Activated CD4-positive, alpha-beta T cell treated with anti-CD3 and anti-CD28 coated beads, Interleukin-2, Interleukin-6, amounts not matched to agents 100 ng/mL and 50 ng/mL, durations not matched to agents 16 hours and 8 hours (primary cell): Measurements from ENCODE around the gene SLC5A3.

Experiments
- DNase-seq: peaks from one replicate; pipeline ENCODE4 v3.0.0-alpha.2; 2020

Gene SLC5A3

DNA sequence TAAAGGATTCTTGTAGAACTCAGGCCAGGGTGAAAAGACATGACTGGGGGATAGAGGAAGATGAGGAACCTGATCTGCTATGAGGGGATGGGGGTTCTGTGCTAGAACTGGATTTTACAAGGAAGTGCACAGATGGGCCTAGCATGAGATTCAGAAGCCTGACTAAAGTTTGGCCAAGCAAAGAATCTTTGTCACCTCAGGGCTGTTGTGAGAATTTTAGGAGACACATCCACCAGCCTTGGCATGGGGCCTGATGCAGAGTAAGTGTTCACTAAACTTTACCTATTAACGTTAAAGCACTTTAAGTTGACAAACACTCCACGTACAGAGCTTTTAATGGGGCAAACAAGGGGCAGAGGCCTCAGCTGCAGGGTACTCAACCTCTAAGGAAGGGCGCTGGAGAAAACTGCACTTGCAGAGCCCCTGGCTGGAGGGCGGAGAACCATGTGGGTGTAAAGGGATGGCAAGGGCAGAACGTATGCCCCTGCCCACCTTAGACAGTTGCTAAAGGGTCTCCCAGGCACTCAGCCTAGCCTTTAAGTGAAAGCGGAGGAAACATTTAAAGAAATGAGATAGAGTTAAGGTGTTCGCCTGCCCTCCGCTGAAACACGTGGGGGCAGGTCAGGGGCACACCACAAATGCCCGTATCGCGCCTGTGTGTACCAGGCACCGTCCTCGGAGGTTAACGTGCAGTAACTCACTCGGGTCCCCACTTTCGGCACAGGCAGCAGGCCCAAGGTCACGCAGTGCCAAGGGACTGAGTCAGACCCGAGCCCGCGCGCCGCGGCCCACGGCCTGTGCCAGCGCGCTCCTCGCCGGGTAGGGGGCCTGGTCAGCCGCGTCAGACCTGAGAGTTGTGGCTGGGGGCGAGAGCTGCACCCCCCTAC, 990 bp upstream of the SLC5A3 start:
- DNase-seq: no peak

DNA sequence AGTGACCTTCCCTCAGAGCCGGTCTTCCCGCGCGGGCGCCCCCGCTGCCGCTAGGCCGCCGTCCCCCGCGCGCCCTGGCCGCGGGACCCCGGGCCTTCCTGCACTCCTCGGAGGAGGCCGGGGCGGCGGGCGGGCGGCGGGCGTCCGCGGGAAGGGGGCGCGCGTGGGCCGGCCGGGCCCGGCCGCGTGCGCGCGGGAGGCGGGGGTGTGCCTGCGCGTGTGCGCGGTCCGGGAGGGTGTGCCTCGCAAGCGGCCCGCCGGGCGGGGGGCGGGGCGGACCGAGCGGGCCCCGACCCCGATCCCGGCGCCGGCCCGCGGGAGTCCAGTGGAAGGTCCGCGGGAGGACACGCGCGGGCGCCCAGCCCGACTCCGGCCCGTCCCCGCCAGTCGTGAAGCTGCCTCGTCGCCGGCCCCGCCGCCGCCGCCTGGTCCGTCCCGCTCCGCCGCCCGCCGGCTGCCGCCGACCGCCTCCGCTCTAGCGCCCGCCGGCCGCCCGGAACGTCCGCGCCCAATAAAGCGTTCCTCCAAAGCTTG, 438 bp downstream of the SLC5A3 start:
- DNase-seq: peak; percentile 55

DNA sequence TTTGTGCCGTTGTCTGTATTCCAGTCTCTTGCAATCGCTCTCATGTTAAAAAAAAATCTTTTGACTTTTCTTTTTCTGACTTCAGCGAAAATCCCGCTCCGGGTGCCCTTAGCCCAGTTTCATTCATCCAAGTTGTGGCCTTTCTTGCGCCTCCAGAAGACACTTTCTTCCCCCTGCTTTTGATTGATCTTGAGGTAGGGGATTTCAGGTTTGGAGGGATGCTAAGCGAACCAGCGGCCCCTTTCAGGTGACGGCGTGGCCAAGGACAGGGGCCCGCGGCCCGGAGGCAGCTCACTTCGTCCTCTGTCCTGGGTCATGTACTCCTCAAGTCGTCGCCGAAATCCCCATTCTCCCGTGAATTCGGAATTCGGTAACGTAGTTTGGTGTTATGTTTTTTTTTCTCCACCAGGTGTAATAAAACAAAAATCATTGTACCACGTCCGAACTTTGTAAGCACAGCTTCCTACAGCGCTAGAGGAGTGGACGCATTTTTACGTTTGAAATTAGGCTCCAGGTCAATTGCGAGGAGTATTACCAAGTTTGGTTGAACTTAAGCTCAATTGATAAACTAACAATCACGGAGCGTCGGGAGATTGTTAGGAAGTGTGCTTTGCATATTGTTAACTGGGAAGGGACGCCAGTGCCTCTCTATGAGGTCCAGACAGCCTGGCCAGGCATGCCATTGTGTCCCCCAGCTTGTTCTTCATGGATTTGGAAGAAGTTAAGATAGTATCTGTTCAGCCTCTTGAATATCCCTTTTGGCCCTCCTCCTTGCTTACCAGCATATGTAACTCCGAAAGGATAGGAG, 1.1 kb downstream of the SLC5A3 start:
- no peak for DNase-seq

DNA sequence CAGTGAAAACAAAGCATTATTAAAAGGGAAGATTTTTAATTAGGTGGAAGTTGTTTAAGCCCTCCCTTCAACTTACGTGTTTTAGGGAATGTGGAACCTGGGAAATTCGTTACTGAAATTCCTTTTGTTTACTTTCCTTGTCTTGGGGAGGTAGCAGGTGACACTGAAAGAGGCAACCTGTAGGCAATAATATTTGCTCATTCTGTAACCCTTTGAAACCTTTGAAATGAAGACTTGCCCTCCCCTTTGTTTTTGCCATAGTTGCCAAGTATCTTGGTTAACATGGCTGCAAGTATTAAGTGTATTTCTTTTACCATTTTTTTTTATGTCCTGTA, 1.7 kb downstream of the SLC5A3 start:
- DNase-seq: no peak

DNA sequence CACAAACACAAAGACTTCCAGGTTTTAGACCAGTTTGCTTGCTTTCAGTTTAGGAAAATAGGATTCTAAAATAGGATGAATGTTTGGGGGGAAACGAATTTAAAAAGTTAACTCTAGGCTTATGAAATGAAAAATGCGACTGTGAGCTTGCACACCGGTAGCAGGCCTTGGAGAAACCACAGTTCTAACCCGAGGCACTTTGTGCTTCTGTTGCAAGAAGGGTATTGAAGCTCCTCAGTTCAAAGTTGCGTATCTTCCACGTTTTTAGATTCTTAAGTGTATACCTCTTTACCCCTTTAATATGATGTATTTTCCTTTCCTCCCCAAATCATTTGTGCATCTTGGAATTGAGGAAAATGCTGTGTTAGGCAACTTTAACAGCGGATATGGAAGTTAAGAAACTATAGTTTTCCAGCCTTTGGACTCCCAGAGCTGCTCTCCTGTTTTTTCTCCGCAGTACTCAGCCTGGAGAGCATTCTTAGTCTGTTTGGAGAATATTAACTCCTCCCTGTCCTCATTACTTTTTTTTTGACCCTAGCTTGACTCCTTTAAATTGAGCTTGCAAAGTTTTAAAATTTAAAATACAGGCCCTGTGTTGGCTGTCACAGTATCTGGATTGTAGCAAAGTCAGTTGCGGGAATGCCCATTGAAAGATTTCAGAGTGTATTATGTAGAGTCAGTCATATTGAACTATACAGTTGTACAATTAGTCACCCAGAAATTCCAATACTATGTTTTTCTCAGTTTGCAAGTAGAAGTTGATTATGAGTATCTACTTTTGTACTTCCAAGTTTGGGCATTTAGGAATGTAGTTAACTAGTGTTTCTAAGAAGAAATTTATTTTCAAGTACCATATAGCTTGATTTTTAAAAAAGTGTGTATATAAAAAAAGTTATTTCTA, 2.6 kb downstream of the SLC5A3 start:
- peak; percentile 31 for DNase-seq

DNA sequence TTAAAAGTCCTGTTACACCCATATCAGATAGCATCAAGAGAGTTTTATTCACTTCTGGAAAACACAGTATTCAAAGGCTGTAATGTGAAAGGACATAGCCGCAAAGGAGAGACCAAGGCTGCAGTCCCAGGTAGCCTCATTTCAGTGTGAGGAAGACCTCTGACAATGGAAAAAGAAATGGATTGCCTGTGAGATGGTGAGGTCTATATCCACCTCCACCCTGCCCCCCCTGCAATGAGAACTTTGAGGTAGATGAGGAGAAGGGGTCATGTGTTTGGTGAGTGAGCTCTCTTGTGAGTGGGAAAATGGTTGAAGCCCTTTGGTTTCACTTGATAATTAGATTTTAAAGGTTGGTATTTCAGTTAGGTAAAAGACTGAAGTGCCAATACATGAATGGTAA, 3.5 kb downstream of the SLC5A3 start:
- DNase-seq: no peak

DNA sequence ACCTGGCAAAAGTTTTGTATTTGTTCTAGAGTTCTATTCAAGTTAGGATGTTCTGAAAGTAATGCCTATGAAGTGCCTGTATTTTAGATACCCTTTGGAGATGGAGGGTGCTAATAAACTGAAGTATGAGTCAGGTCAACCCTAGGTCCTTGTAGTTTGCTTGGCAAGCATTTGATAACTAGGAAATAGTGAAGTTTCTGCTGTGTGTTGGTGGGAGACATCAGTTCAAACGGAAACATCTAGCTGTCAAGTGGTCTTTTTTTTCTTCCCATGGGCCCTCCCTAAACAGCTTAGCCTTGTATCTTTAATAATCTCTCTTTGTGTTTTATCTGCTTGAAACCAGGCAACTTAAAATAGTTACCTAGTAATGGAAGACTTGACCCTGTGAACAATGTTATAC, 4.5 kb downstream of the SLC5A3 start:
- DNase-seq: no peak

DNA sequence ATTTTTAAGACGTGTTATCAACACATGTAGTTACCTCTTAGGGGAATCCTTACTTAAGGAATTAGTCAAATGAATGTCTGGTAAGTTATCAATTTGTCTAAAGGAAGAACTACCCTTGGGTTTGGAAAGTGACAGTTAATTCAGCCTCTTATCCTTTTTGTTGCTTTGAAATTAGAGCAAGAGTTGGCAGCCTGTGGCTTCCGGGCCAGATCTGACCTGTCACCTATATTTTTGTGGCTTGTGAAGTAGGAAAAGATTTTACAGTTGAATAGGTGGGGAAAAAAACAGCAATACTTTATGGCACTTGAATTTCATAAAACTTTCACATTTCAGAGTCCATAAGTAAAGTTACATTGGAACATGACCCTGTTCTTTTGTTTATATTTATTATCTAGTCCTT, 5.5 kb downstream of the SLC5A3 start:
- peak; percentile 53 for DNase-seq

DNA sequence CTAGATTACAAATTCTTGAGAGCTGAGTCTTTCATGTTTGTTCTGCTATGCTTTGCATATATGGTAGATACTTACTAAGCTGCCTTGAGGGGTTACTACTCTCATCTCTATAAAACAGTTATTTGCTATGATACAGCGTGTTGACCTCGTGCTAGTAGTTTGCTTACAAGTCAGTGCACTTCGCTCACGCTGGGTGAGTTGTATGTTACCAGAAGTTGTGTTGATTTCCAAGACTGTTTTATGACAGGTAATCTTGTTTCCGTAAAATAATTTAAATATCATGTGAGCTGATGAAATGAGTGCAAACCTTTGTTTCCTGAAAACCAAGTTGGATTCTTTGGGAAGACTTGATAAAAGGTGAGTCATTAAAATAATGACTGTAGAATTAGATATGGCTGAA, 7.3 kb downstream of the SLC5A3 start:
- no peak for DNase-seq

DNA sequence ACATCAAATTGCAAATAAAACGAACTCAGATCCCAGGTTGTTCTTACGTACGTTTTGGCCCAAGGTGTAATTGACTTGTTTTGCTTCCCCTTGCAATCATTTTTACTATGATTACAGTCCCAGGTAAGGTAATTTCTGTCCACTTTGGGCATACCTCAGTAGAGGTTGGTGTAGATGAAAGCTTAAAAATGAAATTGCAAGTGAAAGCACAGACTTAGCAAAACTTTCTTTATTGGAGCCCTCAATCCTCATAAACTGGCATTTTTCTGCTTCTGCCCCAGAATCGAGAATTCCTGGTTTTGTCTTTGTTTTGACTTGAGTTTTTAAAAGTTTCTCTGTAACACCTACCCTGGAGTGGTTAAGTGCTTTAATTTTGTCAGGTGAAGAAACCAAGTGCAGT, 9.4 kb downstream of the SLC5A3 start:
- DNase-seq: no peak

DNA sequence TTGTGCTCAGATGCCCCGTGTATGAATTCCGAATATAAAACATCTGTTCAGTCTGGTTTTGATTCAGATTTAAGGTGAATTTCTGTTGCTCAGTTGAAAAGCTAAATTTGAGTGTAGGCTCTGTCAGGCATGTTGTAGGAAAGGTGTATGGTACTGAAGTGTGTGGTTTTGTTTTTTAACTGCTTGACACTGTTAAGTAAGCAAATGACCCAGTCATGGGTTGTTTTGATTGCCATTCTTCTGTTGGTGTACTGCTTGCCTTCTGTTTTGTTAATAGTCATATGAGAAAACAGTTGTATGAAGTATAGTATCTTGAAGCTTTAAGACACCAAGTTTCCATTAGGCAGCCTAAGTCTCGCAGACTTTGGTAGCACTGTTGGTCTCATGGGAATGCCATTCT, 10.0 kb downstream of the SLC5A3 start:
- no peak for DNase-seq

DNA sequence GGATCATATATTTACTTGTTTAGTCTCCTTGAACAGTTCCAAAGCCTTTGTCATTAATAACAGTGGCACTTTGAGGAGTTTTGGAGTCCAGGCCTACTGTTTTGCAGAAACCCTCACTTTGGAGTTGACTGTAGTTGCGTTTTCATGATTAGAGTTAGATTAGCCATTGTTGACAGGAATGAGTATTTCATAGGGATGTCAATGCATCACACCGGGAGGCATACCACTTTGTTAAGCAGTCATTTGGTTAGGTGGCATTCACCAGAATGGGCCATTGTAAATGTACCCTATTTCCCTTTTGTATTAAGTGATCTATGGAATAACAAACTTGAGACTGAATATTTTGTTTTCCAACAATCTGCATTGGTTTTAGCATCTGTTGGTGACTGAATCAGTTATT, 11.8 kb downstream of the SLC5A3 start:
- DNase-seq: peak; percentile 31

DNA sequence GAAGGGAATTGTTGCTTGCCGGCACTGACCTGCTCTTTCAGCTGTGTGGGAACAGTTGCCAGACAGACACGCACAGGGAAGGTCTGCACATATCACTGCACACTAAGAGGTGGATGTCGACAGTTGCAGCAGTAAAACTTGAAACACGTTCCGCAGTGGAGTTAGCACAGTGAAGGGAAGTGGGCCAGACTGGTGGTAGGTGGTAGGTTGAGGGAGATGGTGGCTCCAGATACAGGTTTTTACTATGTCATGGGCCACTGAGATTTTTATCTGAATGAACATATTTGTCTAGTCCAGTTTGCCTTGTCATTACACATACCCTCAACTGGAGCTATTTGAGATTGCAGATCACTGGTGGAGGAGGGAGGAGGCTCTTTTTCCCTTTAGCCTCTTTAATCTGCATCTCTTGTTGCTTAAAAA, 13.5 kb downstream of the SLC5A3 start:
- DNase-seq: peak; percentile 28

DNA sequence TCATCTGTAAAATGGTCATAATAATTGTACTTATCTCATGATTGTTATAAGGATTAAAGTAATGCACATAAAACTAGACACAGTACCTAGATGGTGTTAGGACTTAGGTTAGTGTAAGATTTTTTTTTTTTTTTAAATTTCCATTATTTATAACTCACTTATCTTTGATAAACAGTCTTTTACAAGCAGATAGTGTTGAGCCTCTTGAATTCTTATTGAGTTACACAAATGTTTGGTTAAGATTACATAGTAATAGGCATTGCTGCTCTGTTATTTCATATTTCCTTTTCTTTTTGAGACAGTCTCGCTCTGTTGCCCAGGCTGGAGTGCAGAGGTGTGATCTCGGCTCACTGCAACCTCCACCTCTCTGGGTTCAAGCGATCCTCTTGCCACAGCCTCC, 15.4 kb downstream of the SLC5A3 start:
- DNase-seq: no peak

DNA sequence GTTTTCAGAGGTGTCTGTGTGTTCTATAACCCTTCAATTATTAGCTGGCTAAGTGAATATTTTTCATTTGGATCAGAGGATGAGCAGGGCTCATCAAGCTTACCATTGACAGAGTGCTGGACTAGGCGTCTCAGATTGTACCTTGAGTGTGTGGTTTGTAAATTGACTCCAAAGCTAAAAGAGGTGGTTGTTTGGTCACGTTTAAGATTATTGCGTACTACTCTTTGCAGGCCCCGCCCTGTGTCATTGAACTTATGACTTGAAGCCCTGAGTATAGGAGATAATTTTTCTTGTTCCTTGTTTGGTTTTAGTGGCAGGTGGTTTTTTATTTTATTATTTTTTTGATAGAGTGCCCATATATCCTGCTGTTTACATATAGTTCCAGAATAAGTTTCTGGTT, 17.7 kb downstream of the SLC5A3 start:
- no peak for DNase-seq

DNA sequence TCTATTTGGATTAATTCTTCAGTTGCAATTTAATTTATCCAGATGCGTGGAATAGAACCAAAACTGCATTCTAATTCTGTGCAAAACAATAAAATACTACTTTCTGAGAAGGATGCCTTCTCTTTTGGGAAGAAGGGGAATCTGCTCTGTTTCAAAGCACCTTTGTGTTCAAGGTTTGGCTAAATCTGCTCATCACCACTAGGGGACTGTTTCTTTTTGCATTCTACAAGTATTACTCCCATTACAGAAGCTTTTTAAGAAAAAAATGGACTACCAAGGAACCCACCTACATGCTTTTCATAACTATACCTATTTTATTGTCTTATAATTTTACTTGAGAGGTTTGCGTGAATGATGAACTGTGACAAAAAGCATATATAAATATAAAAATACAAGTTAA, 18.2 kb downstream of the SLC5A3 start:
- DNase-seq: no peak

DNA sequence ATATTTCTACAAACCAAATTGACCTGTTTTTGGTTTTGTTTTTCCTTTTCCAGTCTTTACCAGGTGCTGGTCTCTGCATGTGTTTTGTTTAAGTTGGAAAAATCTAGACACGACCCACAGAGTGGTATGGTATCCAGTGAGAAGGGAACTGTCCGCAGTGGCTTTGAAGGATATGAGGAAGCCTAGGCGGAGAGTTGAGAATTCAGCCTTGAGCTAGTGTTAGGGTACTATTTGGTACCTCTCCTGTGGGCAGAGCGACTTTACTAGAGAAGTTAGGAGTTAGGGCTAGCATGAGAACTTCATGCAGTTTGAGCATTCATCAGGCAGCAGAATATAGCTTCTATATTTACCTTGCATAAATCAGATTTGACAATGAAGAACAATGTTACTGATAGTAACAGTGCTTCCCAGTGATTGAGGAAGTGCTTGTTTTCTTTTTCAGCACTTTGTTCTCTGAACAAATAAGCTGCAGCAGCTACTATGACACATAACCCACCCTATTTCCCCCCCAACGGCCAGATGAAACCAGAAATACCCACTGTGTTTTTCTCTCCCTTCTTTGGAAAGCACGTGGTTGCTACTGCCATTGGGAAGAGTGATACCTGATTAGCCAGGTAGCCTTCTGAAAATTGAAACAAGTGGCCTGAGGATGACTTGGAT, 19.0 kb downstream of the SLC5A3 start:
- no peak for DNase-seq

DNA sequence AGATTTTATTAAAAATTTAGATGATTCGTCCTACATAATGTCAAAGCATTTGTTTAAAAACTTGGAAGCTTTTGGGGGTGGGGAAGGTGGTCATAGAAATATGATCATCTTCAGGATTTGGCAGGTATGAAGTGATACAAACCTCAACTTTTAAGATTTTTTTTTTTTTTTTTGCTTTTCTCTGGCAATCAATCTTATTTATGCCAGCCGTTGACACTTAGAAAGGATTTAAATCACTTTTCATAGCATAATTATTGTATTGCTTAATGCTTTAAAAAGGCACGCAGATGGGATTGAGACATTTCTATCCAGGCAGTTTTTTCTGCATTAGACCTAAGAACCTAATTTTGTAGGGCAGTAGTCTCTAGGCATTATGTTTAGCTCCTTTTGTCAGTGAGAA, 19.7 kb downstream of the SLC5A3 start:
- no peak for DNase-seq

DNA sequence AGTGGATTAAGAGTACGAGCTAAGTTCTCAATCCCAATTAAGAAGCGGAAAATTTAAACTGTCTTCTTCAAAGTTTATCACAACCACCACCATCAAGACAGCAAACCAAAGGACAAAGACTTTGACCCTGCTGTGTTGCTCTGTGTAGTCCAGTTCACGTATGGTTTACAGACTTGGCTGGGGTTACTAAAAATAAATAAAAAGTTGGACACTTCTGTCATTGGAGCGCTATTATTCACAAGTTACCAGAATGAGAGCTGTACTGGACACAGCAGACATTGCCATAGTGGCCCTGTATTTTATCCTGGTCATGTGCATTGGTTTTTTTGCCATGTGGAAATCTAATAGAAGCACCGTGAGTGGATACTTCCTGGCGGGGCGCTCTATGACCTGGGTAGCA, 21.6 kb downstream of the SLC5A3 start:
- no peak for DNase-seq

DNA sequence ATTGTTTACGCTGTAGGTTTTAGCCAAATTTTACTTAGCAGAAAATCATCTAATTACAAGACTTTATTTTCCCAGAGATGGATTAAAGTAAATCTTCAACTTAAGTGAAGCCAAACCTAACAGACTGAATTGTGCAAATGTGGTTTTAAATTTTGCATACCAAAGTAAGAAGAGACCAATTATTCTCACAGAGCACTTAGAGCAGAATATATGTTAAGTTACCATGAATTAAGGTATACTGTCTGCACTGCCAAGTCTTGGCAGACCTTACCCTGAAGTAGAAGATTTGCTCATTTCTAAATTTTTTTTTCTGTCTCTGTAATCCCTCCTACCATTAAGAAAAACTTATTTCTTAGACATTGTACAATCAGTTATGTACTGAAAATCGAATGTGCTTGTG, 24.1 kb downstream of the SLC5A3 start:
- no peak for DNase-seq

DNA sequence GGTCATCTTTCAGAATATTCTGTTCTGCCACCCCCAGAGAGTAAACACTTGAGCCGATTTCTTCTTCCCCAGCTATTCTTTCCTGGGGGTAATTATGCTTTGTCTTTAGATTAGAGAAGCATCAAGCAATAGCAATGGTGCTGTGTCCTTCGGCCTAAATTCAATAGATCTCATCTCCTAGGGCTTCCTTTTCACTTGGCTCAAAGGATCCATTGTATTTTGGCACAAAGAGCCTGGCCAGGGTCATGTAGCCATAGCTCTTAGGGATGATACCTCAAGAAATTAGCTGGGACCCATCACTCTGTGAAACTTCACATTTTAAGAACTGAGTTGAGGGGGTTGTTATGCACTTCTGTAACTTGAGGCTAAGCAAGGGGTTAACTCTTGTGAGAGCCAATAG, 27.0 kb downstream of the SLC5A3 start:
- no peak for DNase-seq

DNA sequence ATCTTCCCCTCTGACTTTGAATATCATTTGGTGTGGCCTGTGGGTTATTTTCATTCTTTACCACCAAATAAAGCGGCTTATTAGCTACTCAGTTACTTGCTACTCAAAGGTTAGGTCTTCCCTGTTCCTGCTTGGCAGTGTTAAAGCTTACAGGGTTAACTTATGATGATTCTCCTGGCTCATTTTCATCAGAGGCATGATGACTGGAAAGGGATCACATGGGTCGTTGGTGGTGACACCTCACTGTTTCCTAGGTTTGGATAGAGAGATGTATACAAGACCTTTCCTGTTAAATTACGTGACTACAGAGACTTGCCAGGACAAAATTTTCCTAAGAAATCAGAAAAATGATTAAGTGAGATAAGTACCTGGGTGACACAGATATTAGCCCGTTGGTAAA, 27.4 kb downstream of the SLC5A3 start:
- no peak for DNase-seq
